HCT116 (cell line): ENCODE results near the gene NFIL3.

Experiments used
- CEBPB ChIP-seq: IDR thresholded peaks from 2 replicates; pipeline ENCODE4 v1.6.1; 2012; ENCODE audit warnings: low read depth
- EGR1 ChIP-seq: IDR thresholded peaks from 2 replicates; pipeline ENCODE4 v1.6.1; 2012; ENCODE audit warnings: low read depth
- EZH2 ChIP-seq: fragments of 200-600 bp; sonication (generic); IDR thresholded peaks from 2 replicates; pipeline ENCODE4 v1.6.1; 2017; ENCODE audit warnings: antibody characterized with exemption, mixed run types
- EZH2phosphoT487 ChIP-seq: fragments of 200-600 bp; IDR thresholded peaks from 2 replicates; pipeline ENCODE4 v1.6.1; 2018; ENCODE audit warnings: antibody characterized with exemption, borderline replicate concordance
- POLR2A ChIP-seq: IDR thresholded peaks from 2 replicates; pipeline ENCODE4 v1.7.0; 2011; ENCODE audit warnings: borderline replicate concordance; ENCODE audit not compliant: insufficient read depth, insufficient read length; ENCODE audit errors: extremely low read depth
- POLR2AphosphoS5 ChIP-seq: IDR thresholded peaks from 2 replicates; pipeline ENCODE4 v1.6.1; 2011; ENCODE audit warnings: mild to moderate bottlenecking, low read depth, low read length, moderate library complexity
- RAD21 ChIP-seq: IDR thresholded peaks from 2 replicates; pipeline ENCODE4 v1.6.1; 2012; ENCODE audit warnings: low read depth, mild to moderate bottlenecking
- SIN3A ChIP-seq: IDR thresholded peaks from 2 replicates; pipeline ENCODE4 v1.6.1; 2012; ENCODE audit warnings: low read depth
- SRF ChIP-seq: IDR thresholded peaks from 2 replicates; pipeline ENCODE4 v1.6.1; 2012; ENCODE audit warnings: low read depth
- ZNF274 ChIP-seq: fragments of 200-500 bp; sonication (Bioruptor generic); IDR thresholded peaks from 2 replicates; pipeline ENCODE4 v1.6.1; 2014; ENCODE audit warnings: mild to moderate bottlenecking, low read depth, low read length, inconsistent platforms
- TF ChIP-seq, protein P1 (sequence below), 3 experiments: fragments of 200-600 bp in 1 of 3; sonication (generic) in 1 of 3; IDR thresholded peaks in 2 of 3; conservative IDR thresholded peaks in 1 of 3; 2 replicates each; pipeline ENCODE4 v1.5.1; 2012 to 2017; ENCODE audit warnings: low read depth in 2 of 3, low read length in 2 of 3, antibody characterized with exemption in 1 of 3, borderline replicate concordance in 1 of 3, control low read depth in 1 of 3, mild to moderate bottlenecking in 1 of 3, mixed read lengths in 1 of 3, mixed run types in 1 of 3, moderate library complexity in 1 of 3; ENCODE audit not compliant: insufficient read depth in 1 of 3
- TF ChIP-seq, protein P2 (sequence below): IDR thresholded peaks from 2 replicates; pipeline ENCODE4 v1.6.1; 2012; ENCODE audit warnings: low read depth

DNA sequence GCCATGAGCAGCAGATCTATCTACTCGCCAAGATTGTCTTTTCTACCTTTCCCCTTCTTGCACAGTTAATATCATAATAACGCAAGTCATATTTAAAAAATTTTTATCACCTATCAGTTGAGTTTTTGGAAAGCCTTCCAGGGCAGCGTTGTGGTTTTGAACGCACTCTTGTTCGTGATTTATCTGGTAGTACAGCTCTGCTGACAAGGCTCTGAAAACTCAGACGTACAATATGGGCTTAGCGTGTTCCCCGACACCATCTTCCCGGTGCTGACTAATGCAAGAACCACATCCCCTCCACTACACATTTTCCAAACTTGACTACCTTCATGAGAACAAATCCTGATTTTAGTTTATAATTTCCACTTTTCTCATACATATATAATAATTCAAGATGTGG, 1.6 kb upstream of the NFIL3 start:
- TF ChIP-seq, protein P1, sequence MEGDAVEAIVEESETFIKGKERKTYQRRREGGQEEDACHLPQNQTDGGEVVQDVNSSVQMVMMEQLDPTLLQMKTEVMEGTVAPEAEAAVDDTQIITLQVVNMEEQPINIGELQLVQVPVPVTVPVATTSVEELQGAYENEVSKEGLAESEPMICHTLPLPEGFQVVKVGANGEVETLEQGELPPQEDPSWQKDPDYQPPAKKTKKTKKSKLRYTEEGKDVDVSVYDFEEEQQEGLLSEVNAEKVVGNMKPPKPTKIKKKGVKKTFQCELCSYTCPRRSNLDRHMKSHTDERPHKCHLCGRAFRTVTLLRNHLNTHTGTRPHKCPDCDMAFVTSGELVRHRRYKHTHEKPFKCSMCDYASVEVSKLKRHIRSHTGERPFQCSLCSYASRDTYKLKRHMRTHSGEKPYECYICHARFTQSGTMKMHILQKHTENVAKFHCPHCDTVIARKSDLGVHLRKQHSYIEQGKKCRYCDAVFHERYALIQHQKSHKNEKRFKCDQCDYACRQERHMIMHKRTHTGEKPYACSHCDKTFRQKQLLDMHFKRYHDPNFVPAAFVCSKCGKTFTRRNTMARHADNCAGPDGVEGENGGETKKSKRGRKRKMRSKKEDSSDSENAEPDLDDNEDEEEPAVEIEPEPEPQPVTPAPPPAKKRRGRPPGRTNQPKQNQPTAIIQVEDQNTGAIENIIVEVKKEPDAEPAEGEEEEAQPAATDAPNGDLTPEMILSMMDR (IDR thresholded peaks at IDR 0.05 in 2 of 3, conservative IDR thresholded peaks at IDR 0.05 in 1 of 3; ENCODE audit: borderline replicate concordance in 1 of 3, insufficient read depth in 1 of 3, low read depth in 2 of 3, low read length in 2 of 3) = no peak
- TF ChIP-seq RAD21 (no peak), EGR1 (no peak), POLR2A (no peak), EZH2 (no peak), SRF (no peak), POLR2AphosphoS5 (no peak), SIN3A (no peak), ZNF274 (no peak), EZH2phosphoT487 (no peak), CEBPB (no peak)
- TF ChIP-seq, protein P2, sequence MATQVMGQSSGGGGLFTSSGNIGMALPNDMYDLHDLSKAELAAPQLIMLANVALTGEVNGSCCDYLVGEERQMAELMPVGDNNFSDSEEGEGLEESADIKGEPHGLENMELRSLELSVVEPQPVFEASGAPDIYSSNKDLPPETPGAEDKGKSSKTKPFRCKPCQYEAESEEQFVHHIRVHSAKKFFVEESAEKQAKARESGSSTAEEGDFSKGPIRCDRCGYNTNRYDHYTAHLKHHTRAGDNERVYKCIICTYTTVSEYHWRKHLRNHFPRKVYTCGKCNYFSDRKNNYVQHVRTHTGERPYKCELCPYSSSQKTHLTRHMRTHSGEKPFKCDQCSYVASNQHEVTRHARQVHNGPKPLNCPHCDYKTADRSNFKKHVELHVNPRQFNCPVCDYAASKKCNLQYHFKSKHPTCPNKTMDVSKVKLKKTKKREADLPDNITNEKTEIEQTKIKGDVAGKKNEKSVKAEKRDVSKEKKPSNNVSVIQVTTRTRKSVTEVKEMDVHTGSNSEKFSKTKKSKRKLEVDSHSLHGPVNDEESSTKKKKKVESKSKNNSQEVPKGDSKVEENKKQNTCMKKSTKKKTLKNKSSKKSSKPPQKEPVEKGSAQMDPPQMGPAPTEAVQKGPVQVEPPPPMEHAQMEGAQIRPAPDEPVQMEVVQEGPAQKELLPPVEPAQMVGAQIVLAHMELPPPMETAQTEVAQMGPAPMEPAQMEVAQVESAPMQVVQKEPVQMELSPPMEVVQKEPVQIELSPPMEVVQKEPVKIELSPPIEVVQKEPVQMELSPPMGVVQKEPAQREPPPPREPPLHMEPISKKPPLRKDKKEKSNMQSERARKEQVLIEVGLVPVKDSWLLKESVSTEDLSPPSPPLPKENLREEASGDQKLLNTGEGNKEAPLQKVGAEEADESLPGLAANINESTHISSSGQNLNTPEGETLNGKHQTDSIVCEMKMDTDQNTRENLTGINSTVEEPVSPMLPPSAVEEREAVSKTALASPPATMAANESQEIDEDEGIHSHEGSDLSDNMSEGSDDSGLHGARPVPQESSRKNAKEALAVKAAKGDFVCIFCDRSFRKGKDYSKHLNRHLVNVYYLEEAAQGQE = no peak
